OCI-LY1 (cell line): ENCODE data around the gene MAPK8IP1.

ENCODE experiments used
- CTCF ChIP-seq: fragments of 200-600 bp; sonication (generic), shearing (Covaris generic); IDR thresholded peaks from 2 replicates; pipeline ENCODE4 v1.5.1; 2017; ENCODE audit warnings: mild to moderate bottlenecking, antibody characterized with exemption, low read length, moderate library complexity, mixed read lengths
- EZH2 ChIP-seq: fragments of 200-600 bp; sonication (generic), shearing (Covaris generic); IDR thresholded peaks from 2 replicates; pipeline ENCODE4 v1.8.0; 2017; ENCODE audit warnings: borderline replicate concordance, mixed run types, mild to moderate bottlenecking, antibody characterized with exemption, low read length, moderate library complexity, mixed read lengths

GRCh38 chr11:45918331-45918941 lies 33.0 kb downstream of the MAPK8IP1 start:
- no peak for TF ChIP-seq CTCF
- no peak for TF ChIP-seq EZH2
